Osteoblast (primary cell): ENCODE results near the gene A1BG. TPM values are rescaled to one million over a fixed set of nuclear protein-coding genes. Genes with fewer than 3 reads are reported as not detected.

Experiments
- DNase-seq: peaks from one replicate; pipeline ENCODE4 v3.0.0; 2011; ENCODE audit warnings: low spot score, mixed read lengths; ENCODE audit not compliant: insufficient read length; ENCODE audit errors: missing footprints
- H2AFZ ChIP-seq: 2 replicates; pipeline ENCODE4 v1.6.0; 2011; ENCODE audit warnings: mild to moderate bottlenecking, low read length
- H3K27ac ChIP-seq: 2 replicates; pipeline ENCODE4 v1.5.1; 2011; ENCODE audit warnings: mild to moderate bottlenecking, low read depth, low read length, moderate library complexity
- H3K27me3 ChIP-seq: 2 replicates; pipeline ENCODE4 v1.6.0; 2012; ENCODE audit warnings: mild to moderate bottlenecking, control low read depth, inconsistent platforms, low read length, moderate library complexity; ENCODE audit not compliant: insufficient read depth
- H3K36me3 ChIP-seq: 2 replicates; pipeline ENCODE4 v1.5.1; 2011; ENCODE audit warnings: mild to moderate bottlenecking, low read length, control low read depth, moderate library complexity; ENCODE audit not compliant: insufficient read depth
- H3K4me1 ChIP-seq: 2 replicates; pipeline ENCODE4 v1.5.1; 2011; ENCODE audit warnings: mild to moderate bottlenecking, low read length, control low read depth, moderate library complexity; ENCODE audit not compliant: insufficient read depth
- H3K4me2 ChIP-seq: 2 replicates; pipeline ENCODE4 v1.6.0; 2011; ENCODE audit warnings: mild to moderate bottlenecking, low read length; ENCODE audit not compliant: insufficient read depth
- H3K4me3 ChIP-seq: fragments of 200-600 bp; sonication (generic); 3 replicates; pipeline ENCODE4 v1.5.1; 2012; ENCODE audit warnings: mild to moderate bottlenecking, low read length, inconsistent platforms; ENCODE audit not compliant: insufficient read depth
- H3K79me2 ChIP-seq: 2 replicates; pipeline ENCODE4 v1.6.0; 2012; ENCODE audit warnings: mild to moderate bottlenecking, low read length, control low read depth, inconsistent platforms; ENCODE audit not compliant: insufficient read depth
- H3K9me3 ChIP-seq: 2 replicates; pipeline ENCODE4 v1.5.1; 2011; ENCODE audit warnings: low read depth, low read length, control low read depth
- H4K20me1 ChIP-seq: 2 replicates; pipeline ENCODE4 v1.6.0; 2012; ENCODE audit warnings: mild to moderate bottlenecking, low read length, control low read depth; ENCODE audit not compliant: insufficient read depth
- small RNA-seq: library from RNA; depleted of rRNA; stranded (forward); fragments of <200 nt; gene quantifications from one replicate; pipeline ENCODE3, GENCODE V24; 2012
- total RNA-seq: library from RNA; depleted of rRNA; stranded (reverse); fragments of >200 nt; gene quantifications from 2 replicates; pipeline ENCODE4 v1.2.3, GENCODE V29; 2012
- TF ChIP-seq, protein P1 (sequence below): IDR thresholded peaks from 2 replicates; pipeline ENCODE4 v1.5.1; 2011; ENCODE audit warnings: mild to moderate bottlenecking, low read depth, low read length, moderate library complexity; ENCODE audit errors: extremely low read depth

Gene A1BG
- total RNA-seq, 1 donor = 1.1 TPM

DNA sequence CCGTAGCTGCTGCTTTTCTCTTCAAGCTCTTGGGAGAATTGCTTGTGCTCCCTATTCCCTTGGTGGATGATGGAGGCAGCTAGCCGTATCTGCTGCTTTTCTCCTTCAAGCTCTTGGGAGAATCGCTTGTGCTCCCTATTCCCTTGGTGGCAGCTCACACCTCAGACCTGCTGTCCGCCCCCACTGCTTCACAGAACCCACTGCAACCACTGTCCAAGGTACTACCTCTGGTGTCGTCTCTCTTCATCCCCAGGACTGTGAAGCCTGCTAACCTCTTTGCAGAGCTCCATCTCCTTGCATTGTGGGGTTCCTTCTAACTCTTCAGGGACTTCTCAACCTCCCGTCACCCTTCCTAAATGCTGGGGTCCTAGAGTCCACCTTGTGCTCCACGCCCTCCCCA is 52.7 kb downstream of the A1BG start:
- H3K9me3 ChIP-seq = peaks cover 2% of the 10 kb centered on the region
- peaks cover 26% of the 10 kb centered on the region for H3K79me2 ChIP-seq
- no peak overlapping the region for H3K4me2 ChIP-seq
- no peak overlapping the region for H2AFZ ChIP-seq
- H3K27me3 ChIP-seq = no peaks in the 10 kb centered on the region
- H4K20me1 ChIP-seq = peaks cover 3% of the 10 kb centered on the region
- H3K4me3 ChIP-seq = no peak overlapping the region
- no peak for DNase-seq
- peaks cover 8% of the 10 kb centered on the region for H3K4me1 ChIP-seq
- no peak overlapping the region for H3K27ac ChIP-seq
- H3K36me3 ChIP-seq = peaks cover 29% of the 10 kb centered on the region
- TF ChIP-seq, protein P1, sequence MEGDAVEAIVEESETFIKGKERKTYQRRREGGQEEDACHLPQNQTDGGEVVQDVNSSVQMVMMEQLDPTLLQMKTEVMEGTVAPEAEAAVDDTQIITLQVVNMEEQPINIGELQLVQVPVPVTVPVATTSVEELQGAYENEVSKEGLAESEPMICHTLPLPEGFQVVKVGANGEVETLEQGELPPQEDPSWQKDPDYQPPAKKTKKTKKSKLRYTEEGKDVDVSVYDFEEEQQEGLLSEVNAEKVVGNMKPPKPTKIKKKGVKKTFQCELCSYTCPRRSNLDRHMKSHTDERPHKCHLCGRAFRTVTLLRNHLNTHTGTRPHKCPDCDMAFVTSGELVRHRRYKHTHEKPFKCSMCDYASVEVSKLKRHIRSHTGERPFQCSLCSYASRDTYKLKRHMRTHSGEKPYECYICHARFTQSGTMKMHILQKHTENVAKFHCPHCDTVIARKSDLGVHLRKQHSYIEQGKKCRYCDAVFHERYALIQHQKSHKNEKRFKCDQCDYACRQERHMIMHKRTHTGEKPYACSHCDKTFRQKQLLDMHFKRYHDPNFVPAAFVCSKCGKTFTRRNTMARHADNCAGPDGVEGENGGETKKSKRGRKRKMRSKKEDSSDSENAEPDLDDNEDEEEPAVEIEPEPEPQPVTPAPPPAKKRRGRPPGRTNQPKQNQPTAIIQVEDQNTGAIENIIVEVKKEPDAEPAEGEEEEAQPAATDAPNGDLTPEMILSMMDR = no peak

DNA sequence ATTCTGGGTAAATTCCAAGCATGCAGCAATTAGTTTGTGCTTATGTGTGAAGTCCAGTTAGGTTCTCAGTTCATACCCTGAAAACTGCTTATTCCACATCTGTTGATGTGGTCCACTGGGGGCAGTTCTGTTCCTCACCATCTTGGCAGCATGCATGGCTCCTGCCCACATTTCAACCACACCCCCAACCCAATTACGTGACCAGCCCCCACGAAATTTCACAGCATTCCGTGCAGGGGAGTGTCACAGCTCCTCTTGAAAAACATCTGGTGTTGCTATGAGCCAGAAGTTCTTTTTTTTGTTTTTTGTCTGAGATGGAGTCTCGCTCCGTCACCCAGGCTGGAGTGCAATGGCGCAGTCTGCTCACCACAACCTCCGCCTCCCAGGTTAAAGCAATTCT is 57.2 kb downstream of the A1BG start:
- Histone ChIP-seq H3K27me3 (no peaks in the 10 kb centered on the region), H3K4me2 (no peak overlapping the region), H4K20me1 (peaks cover 3% of the 10 kb centered on the region), H3K4me3 (no peak overlapping the region), H3K4me1 (no peaks in the 10 kb centered on the region), H3K27ac (no peak overlapping the region), H3K9me3 (peaks cover 24% of the 10 kb centered on the region), H2AFZ (no peak overlapping the region), H3K36me3 (peaks cover 70% of the 10 kb centered on the region), H3K79me2 (peaks cover 31% of the 10 kb centered on the region)
- DNase-seq = no peak
- TF ChIP-seq, protein P1 = no peak

Small RNA genes lying within 50 kb of the gene (small RNA-seq; reads per million reads assigned to genes)
- not detected for gene MIR4754
- not detected for gene MIR6806
- 0.22 reads per million for gene RNA5SP473

Other genes with a start within 250 kb of the A1BG start
- gene ZNF329, start 202.7 kb downstream of the A1BG start, total RNA-seq = 11.9 and 12.7 TPM in 2 replicates
- 10.9 and 11.2 TPM in 2 replicates for gene ZNF274, start 170.4 kb downstream of the A1BG start, total RNA-seq
- 22.1 and 32.9 TPM in 2 replicates for gene ZNF544, start 124.6 kb downstream of the A1BG start, total RNA-seq
- 8.7 and 8.8 TPM in 2 replicates for gene ZNF8, start 74.5 kb downstream of the A1BG start, total RNA-seq
- 23.9 and 29.3 TPM in 2 replicates for gene ERVK3-1, start 48.1 kb downstream of the A1BG start, total RNA-seq
- 2.5 and 3.5 TPM in 2 replicates for gene ZSCAN22, start 26.5 kb downstream of the A1BG start, total RNA-seq
- gene ZNF497, start 9.3 kb upstream of the A1BG start, total RNA-seq = 1.2 and 1.4 TPM in 2 replicates
- gene ZNF837, start 27.5 kb upstream of the A1BG start, total RNA-seq = 4.4 and 4.7 TPM in 2 replicates
- 1,166 and 1,239 TPM in 2 replicates for gene RPS5, start 33.8 kb upstream of the A1BG start, total RNA-seq
- not detected in 2 replicates for gene RNF225, start 42.2 kb upstream of the A1BG start, total RNA-seq
- gene ZNF584, start 55.2 kb upstream of the A1BG start, total RNA-seq = 20.6 and 25.7 TPM in 2 replicates
- gene ZNF132, start 86.7 kb upstream of the A1BG start, total RNA-seq = 8.8 and 10.1 TPM in 2 replicates
- 10.5 and 11.8 TPM in 2 replicates for gene ZNF324B, start 98.1 kb upstream of the A1BG start, total RNA-seq
- gene ZNF324, start 113.6 kb upstream of the A1BG start, total RNA-seq = 16.2 and 20.6 TPM in 2 replicates
- gene ZNF446, start 122.9 kb upstream of the A1BG start, total RNA-seq = 14.1 and 18.1 TPM in 2 replicates
- 5.3 and 6.5 TPM in 2 replicates for gene SLC27A5, start 158.5 kb upstream of the A1BG start, total RNA-seq
- 6.9 and 8.5 TPM in 2 replicates for gene ZBTB45, start 166.3 kb upstream of the A1BG start, total RNA-seq
- gene TRIM28, start 190.6 kb upstream of the A1BG start, total RNA-seq = 224 and 248 TPM in 2 replicates
- gene CHMP2A, start 201.6 kb upstream of the A1BG start, total RNA-seq = 98.1 and 106 TPM in 2 replicates
- 54.6 and 56.6 TPM in 2 replicates for gene UBE2M, start 205.1 kb upstream of the A1BG start, total RNA-seq
- gene MZF1, start 219.8 kb upstream of the A1BG start, total RNA-seq = 22.7 and 23.9 TPM in 2 replicates